K562 (cell line): Measurements from ENCODE around the gene ZSWIM6. TPM values are rescaled to one million over a fixed set of nuclear protein-coding genes. Genes with fewer than 3 reads are reported as not detected.

Experiments
- ARID1B ChIP-seq: fragments of 450-650 bp; IDR thresholded peaks from 2 replicates; pipeline ENCODE4 v1.6.1; 2016; ENCODE audit warnings: antibody characterized with exemption, mild to moderate bottlenecking, inconsistent platforms
- CTBP1 ChIP-seq: fragments of 450-650 bp; IDR thresholded peaks from 2 replicates; pipeline ENCODE4 v1.6.1; 2016; ENCODE audit warnings: borderline replicate concordance
- E2F6 ChIP-seq, 2 experiments: IDR thresholded peaks; 2 replicates each; pipeline ENCODE4 v1.6.1; 2011; ENCODE audit warnings: borderline replicate concordance in 1 of 2, control low read depth in 1 of 2, low read depth in 1 of 2, low read length in 1 of 2, mild to moderate bottlenecking in 1 of 2, mixed read lengths in 1 of 2, moderate library complexity in 1 of 2; ENCODE audit not compliant: insufficient read depth in 1 of 2, insufficient read length in 1 of 2, poor library complexity in 1 of 2, severe bottlenecking in 1 of 2; ENCODE audit errors: extremely low read depth in 1 of 2
- EP300 ChIP-seq: IDR thresholded peaks from 2 replicates; pipeline ENCODE4 v1.6.1; 2012; ENCODE audit warnings: low read length, improper control_type of control experiment
- L3MBTL2 ChIP-seq: fragments of 450-650 bp; IDR thresholded peaks from 2 replicates; pipeline ENCODE4 v1.6.1; 2016; ENCODE audit warnings: mild to moderate bottlenecking, moderate library complexity
- MEIS2 ChIP-seq: fragments of 450-650 bp; IDR thresholded peaks from 2 replicates; pipeline ENCODE4 v1.6.1; 2014; ENCODE audit warnings: mild to moderate bottlenecking; ENCODE audit not compliant: partially characterized antibody
- MGA ChIP-seq: fragments of 450-650 bp; IDR thresholded peaks from 2 replicates; pipeline ENCODE4 v1.6.1; 2016; ENCODE audit warnings: mild to moderate bottlenecking, moderate library complexity
- NCOR1 ChIP-seq: fragments of 450-650 bp; IDR thresholded peaks from 2 replicates; pipeline ENCODE4 v1.6.1; 2016; ENCODE audit warnings: mild to moderate bottlenecking, moderate library complexity
- NFIC ChIP-seq: fragments of 450-650 bp; IDR thresholded peaks from 2 replicates; pipeline ENCODE4 v1.6.1; 2017; ENCODE audit warnings: mild to moderate bottlenecking, inconsistent platforms
- TCF3 ChIP-seq: sonication (generic); formaldehyde crosslinking; IDR thresholded peaks from 2 replicates; pipeline ENCODE4 v1.4.0; 2020; ENCODE audit warnings: mild to moderate bottlenecking, missing genetic modification reagents
- TRIM24 ChIP-seq, 2 experiments: fragments of 450-650 bp; IDR thresholded peaks; 2 replicates each; pipeline ENCODE4 v1.6.1; 2016
- ZBTB17 ChIP-seq: fragments of 450-650 bp; formaldehyde crosslinking; IDR thresholded peaks from 2 replicates; pipeline ENCODE4 v1.4.0; 2020; ENCODE audit warnings: mild to moderate bottlenecking
- ZNF639 ChIP-seq, 2 experiments: fragments of 200-800 bp in 1 of 2; sonication (Bioruptor generic) in 1 of 2; sonication (generic) in 1 of 2; formaldehyde crosslinking in 1 of 2; IDR thresholded peaks in 1 of 2; conservative IDR thresholded peaks in 1 of 2; 2 replicates each; pipeline versions ENCODE4 v1.5.0 to v1.6.1; 2016 to 2020; ENCODE audit warnings: missing compliant biosample characterization in 1 of 2, missing genetic modification characterization in 1 of 2, missing genetic modification reagents in 1 of 2
- polyA plus RNA-seq, 8 experiments: library from polyadenylated mRNA; depleted of rRNA in 4 of 8; stranded (reverse) in 5 of 8; unstranded in 3 of 8; fragments of >200 nt; fragmentation: Nextera tagmentation in 2 of 8; fragmentation: Illumina TruSeq in 1 of 8; extraction: Ambion mirVana in 2 of 8; extraction: Trizol in 1 of 8; gene quantifications; 2 replicates each; pipeline versions ENCODE4 v1.2.1 to v1.2.3, GENCODE V29; 2011 to 2014; ENCODE audit warnings: inconsistent platforms in 1 of 8, missing spikeins in 1 of 8
- total RNA-seq, 7 experiments: library from RNA; depleted of rRNA in 6 of 7; stranded (reverse); fragments of >200 nt in 6 of 7; fragmentation: Illumina TruSeq in 2 of 7; extraction: Trizol in 2 of 7; gene quantifications; 2 replicates each; pipeline versions ENCODE4 v1.2.1 to v1.2.3, GENCODE V29; 2011 to 2021; ENCODE audit warnings: low replicate concordance in 1 of 7

ZSWIM6 gene
- total and polyA plus RNA-seq, 9 of the 15 experiments (the other 6 are each of a cell fraction or from before 2014, with no cell fraction given): 0.81 to 3.2 (median 2.0) TPM

- peak; percentile 35; the same call in 1 of the 2 replicates for TF ChIP-seq MGA
- 0 out of 2 replicates have a peak, but pooled peaks have one; percentile 17 for TF ChIP-seq NFIC
- TF ChIP-seq MEIS2: no peak
- TF ChIP-seq L3MBTL2: peak; percentile 52; the same call in 1 of the 2 replicates
- TF ChIP-seq E2F6 (IDR thresholded peaks at IDR 0.05; ENCODE audit: borderline replicate concordance in 1 of 2, extremely low read depth in 1 of 2, insufficient read depth in 1 of 2, insufficient read length in 1 of 2, low read depth in 1 of 2, low read length in 1 of 2, poor library complexity in 1 of 2, severe bottlenecking in 1 of 2): peak in 1 of 2 experiments; percentile 6
- peak; percentile 47 for TF ChIP-seq NCOR1
- TF ChIP-seq ZNF639 (CRISPR knock-in tag; conservative IDR thresholded peaks at IDR 0.05 in 1 of 2, IDR thresholded peaks at IDR 0.05 in 1 of 2): no peak
- peak; percentile 51 for TF ChIP-seq TCF3 (CRISPR knock-in tag)
- peak in 1 of 2 experiments; percentile 54; a peak in 1 of 4 replicates for TF ChIP-seq TRIM24 (IDR thresholded peaks at IDR 0.05)
- peak; percentile 63 for TF ChIP-seq EP300
- TF ChIP-seq ZBTB17 (CRISPR knock-in tag): no peak
- TF ChIP-seq ARID1B: peak; percentile 69
- no peak for TF ChIP-seq CTBP1
Measured at GRCh38 chr5:61575103-61575502, 243.0 kb downstream of the ZSWIM6 start (continued).
